Measurements from ENCODE around the gene EEF2KMT. TPM values are rescaled to one million over a fixed set of nuclear protein-coding genes. Genes with fewer than 3 reads are reported as not detected.
"Not testable (repeated sequence)": the region's sequence is repeated elsewhere in the genome, so short reads cannot be mapped to it uniquely, and the experiment has no call there.

The EEF2KMT gene
- polyA plus RNA-seq, 4 donors, result 10.7 to 16.2 (median 13.5) TPM

GRCh38 chr16:5045499-5046115 lies 52.0 kb downstream of the EEF2KMT start:
- no peak for DNase-seq (ENCODE audit: low read depth in 4 of 4, low spot score in 3 of 4)

DNA sequence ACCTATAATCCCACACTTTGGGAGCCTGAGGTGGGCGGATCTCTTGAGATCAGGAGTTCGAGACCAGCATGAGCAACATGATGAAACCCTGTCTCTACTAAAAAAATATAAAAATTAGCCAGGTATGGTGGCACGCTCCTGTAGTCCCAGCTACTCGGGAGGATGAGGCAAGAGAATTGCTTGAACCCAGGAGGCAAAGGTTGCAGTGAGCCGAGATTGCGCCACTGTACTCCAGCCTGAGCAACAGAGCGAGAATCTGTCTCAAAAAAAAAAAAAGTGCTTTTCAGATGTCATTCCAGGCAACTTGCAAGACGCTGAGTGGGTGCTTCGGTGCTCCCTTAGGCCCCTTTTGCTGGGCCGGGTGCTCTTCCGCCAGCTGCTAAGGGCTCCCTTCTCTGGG lies 53.0 kb downstream of the EEF2KMT start:
- DNase-seq (ENCODE audit: low read depth in 4 of 4, low spot score in 3 of 4), result not testable (repeated sequence)

GRCh38 chr16:5044011-5044540 lies 53.5 kb downstream of the EEF2KMT start:
- DNase-seq (ENCODE audit: low read depth in 4 of 4, low spot score in 3 of 4), result no peak

DNA sequence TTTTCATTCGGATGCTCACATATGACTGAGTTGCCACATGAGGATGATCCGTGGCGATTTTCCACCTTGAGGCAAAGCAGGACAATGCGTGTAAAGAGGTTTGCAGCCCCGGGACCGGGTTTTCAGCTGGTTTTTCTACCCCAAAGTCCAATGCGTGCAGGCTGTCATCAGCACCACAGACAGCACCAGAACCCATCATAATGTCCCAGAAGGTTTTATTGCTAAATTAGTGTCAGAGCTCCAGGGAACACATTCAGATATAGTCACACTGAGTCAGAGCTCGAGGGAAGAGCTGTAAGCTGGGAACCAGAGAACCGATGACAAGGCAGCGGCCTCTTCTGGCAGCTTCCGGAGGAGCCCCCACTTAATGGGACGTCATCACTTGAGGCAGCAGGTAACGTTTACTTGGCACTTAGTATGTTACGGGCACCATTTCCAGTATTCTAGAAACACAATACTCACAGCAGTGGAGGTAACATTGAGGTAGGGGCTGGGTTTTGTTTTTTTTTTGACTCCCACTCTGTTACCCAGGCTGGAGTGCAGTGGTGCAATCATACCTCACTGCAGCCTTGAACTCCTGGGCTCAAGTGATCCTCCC lies 54.9 kb downstream of the EEF2KMT start:
- DNase-seq (ENCODE audit: low read depth in 4 of 4, low spot score in 3 of 4), result no peak

DNA sequence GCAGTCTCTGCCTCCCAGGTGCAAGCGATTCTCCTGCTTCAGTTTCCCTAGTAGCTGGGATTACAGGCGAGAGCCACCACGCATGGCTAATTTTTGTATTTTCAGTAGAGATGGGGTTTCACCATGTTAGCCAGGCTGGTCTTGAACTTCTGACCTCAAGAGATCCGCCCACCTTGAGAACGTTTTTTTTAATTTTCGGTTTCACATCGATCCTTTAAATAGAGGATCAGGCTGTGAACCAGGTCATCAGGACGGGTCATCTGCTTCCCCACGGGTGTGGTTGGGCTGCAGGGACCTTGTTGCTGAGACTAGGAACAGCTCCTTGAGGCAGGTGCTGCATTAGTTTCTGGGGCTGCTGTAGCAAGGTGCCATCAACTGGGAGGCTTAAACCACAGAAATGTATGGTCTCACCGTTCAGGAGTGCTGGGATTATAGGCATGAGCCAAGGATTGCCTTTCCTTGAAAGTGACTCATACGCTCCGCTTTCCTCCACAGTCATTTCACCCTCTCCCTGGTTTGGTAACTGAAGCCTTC lies 55.9 kb downstream of the EEF2KMT start:
- DNase-seq (ENCODE audit: low read depth in 4 of 4, low spot score in 3 of 4), result no peak

- DNase-seq (ENCODE audit: low read depth in 4 of 4, low spot score in 3 of 4), result no peak
Measured at GRCh38 chr16:5040451-5040850, 57.1 kb downstream of the EEF2KMT start.

- DNase-seq (ENCODE audit: low read depth in 4 of 4, low spot score in 3 of 4), result no peak
Measured at GRCh38 chr16:5036228-5037156, 61.1 kb downstream of the EEF2KMT start.

DNA sequence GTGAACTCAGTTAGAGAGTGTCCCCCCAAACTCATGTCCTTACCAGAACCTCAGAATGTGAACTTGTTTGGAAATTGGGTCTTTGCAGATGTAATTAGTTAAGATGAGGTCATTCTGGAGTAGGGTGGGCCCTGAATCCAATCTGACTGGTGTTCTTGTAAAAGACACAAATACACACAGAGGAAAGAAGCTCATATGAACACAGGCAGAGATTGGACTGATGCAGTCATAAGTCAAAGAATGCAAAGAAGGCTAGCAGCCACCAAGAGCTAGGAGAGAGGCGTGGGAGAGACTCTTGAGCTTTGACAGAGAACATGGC lies 61.7 kb downstream of the EEF2KMT start:
- no peak for DNase-seq (ENCODE audit: low read depth in 4 of 4, low spot score in 3 of 4)

Other genes with a start within 250 kb of the EEF2KMT start
- 10 to 100 TPM in 3 of 4 donors, 1 to 10 TPM in 1; 3.7 to 40.1 (median 28.3) TPM for gene PPL, start 160.6 kb downstream of the EEF2KMT start, polyA plus RNA-seq (ENCODE audit: insufficient read length in 4 of 4)
- gene SEC14L5, start 139.5 kb downstream of the EEF2KMT start, polyA plus RNA-seq (ENCODE audit: insufficient read length in 4 of 4), result under 1 TPM; 0.13 to 0.38 (median 0.16) TPM
- gene NAGPA, start 63.9 kb downstream of the EEF2KMT start, polyA plus RNA-seq (ENCODE audit: insufficient read length in 4 of 4), result 10 to 100 TPM in 1 of 4 donors, 1 to 10 TPM in 3; 5.3 to 15.5 (median 9.0) TPM
- 1 to 10 TPM; 3.7 to 7.8 (median 5.9) TPM for gene C16orf89, start 31.8 kb downstream of the EEF2KMT start, polyA plus RNA-seq (ENCODE audit: insufficient read length in 4 of 4)
- gene ALG1, start 26.0 kb downstream of the EEF2KMT start, polyA plus RNA-seq (ENCODE audit: insufficient read length in 4 of 4), result 10 to 100 TPM; 15.4 to 25.0 (median 22.5) TPM